K562 (cell line): ENCODE measurements around the gene OR13G1. TPM values are rescaled to one million over a fixed set of nuclear protein-coding genes. Genes with fewer than 3 reads are reported as not detected.
"Not testable (repeated sequence)": the region's sequence is repeated elsewhere in the genome, so short reads cannot be mapped to it uniquely, and the experiment has no call there.

Experiments
- ATAC-seq: fragments of 200-7000 bp; cut with Tn5 transposase; 3 replicates; pipeline ENCODE4 v1.9.1; 2020; ENCODE audit warnings: moderate library complexity
- BruUV-seq: library from RNA; stranded (reverse); fragments of 400-500 nt; replicated peaks from 2 replicates; lab custom pipeline; 2021; lab: Mats Ljungman, UMichigan
- CTCF ChIA-PET: fragments of 300-600 bp; formaldehyde crosslinking; extraction: SDS; loops from one replicate; lab custom pipeline; 2021; ENCODE audit warnings: low intra/inter-chr PET ratio; lab: Yijun Ruan, JAX
- POLR2A ChIA-PET: fragments of 300-600, 350-650 bp; sonication (Branson Sonifier 250); formaldehyde crosslinking; extraction: SDS; loops from one replicate; lab custom pipeline; 2021; ENCODE audit warnings: antibody characterized with exemption, inconsistent platforms; lab: Yijun Ruan, JAX
- DNase-seq, 4 experiments: peaks; one replicate each; pipeline versions ENCODE4 v3.0.0 to v3.0.0-alpha.2; 2011 to 2018; ENCODE audit warnings: low spot score in 3 of 4, mixed read lengths in 3 of 4; ENCODE audit errors: extremely low read depth in 1 of 4
- FAIRE-seq: peaks from 2 replicates; lab custom pipeline; 2011; peaks lifted over from hg19 to GRCh38; lab: Jason Lieb, UNC
- H2AFZ ChIP-seq: 2 replicates; pipeline ENCODE4 v1.6.0; 2011; ENCODE audit warnings: low read depth, low read length, control low read depth, inconsistent platforms
- H3K27ac ChIP-seq: fragments of 200-600 bp; 3 replicates; pipeline ENCODE4 v1.8.0; 2011; ENCODE audit warnings: low read depth, mild to moderate bottlenecking, control low read depth, inconsistent platforms, low read length, moderate library complexity, mixed read lengths; ENCODE audit errors: extremely low read depth
- H3K27me3 ChIP-seq, 2 experiments: fragments of 300-600 bp in 1 of 2; 2 replicates in 1 of 2; 3 replicates in 1 of 2; pipeline versions ENCODE4 v1.6.0 to v1.8.0; 2011; ENCODE audit warnings: inconsistent platforms in 2 of 2, low read length in 2 of 2, mild to moderate bottlenecking in 1 of 2, mixed read lengths in 1 of 2, moderate library complexity in 1 of 2; ENCODE audit not compliant: control insufficient read depth in 2 of 2, insufficient read depth in 2 of 2
- H3K36me3 ChIP-seq: fragments of 300-600 bp; 3 replicates; pipeline ENCODE4 v1.8.0; 2011; ENCODE audit warnings: mild to moderate bottlenecking, low read length, inconsistent platforms; ENCODE audit not compliant: control insufficient read depth, insufficient read depth
- H3K4me1 ChIP-seq, 2 experiments: fragments of 200-600 bp in 1 of 2; replicated peaks in 1 of 2; 2 replicates in 1 of 2; 3 replicates in 1 of 2; pipeline versions ENCODE4 v1.5.1 to v1.8.0; 2011; ENCODE audit warnings: inconsistent platforms in 2 of 2, low read length in 2 of 2, mild to moderate bottlenecking in 1 of 2, mixed read lengths in 1 of 2, moderate library complexity in 1 of 2; ENCODE audit not compliant: control insufficient read depth in 2 of 2, insufficient read depth in 2 of 2
- H3K4me2 ChIP-seq: 2 replicates; pipeline ENCODE4 v1.6.1; 2011; ENCODE audit warnings: low read length, control low read depth, inconsistent platforms, mixed read lengths; ENCODE audit not compliant: insufficient read depth
- H3K4me3 ChIP-seq: fragments of 200-600 bp; sonication (generic), shearing (Covaris generic); 2 replicates; pipeline ENCODE4 v1.5.1; 2016; ENCODE audit warnings: control low read depth, inconsistent platforms
- H3K79me2 ChIP-seq: fragments of 200-600 bp; 3 replicates; pipeline ENCODE4 v1.8.0; 2011; ENCODE audit warnings: low read length, inconsistent platforms; ENCODE audit not compliant: control insufficient read depth, insufficient read depth
- H3K9ac ChIP-seq, 2 experiments: 2 replicates each; pipeline versions ENCODE4 v1.6.0 to v1.6.1; 2011; ENCODE audit warnings: low read depth in 2 of 2, low read length in 2 of 2, control low read depth in 1 of 2, inconsistent platforms in 1 of 2, mild to moderate bottlenecking in 1 of 2, mixed read lengths in 1 of 2; ENCODE audit not compliant: insufficient read depth in 1 of 2
- H3K9me1 ChIP-seq: one replicate; pipeline ENCODE4 v1.6.0; 2011; ENCODE audit warnings: inconsistent platforms, mild to moderate bottlenecking, low read length, moderate library complexity; ENCODE audit not compliant: control insufficient read depth, insufficient read depth
- H3K9me3 ChIP-seq: replicated peaks from 2 replicates; pipeline ENCODE4 v1.5.1; 2011; ENCODE audit warnings: low read depth, low read length, inconsistent platforms; ENCODE audit not compliant: control insufficient read depth, insufficient read depth
- H4K20me1 ChIP-seq: replicated peaks from 2 replicates; pipeline ENCODE4 v1.6.1; 2011; ENCODE audit warnings: low read length, inconsistent platforms, mixed read lengths; ENCODE audit not compliant: control insufficient read depth, insufficient read depth
- ZNF274 ChIP-seq: IDR thresholded peaks from 2 replicates; pipeline ENCODE4 v1.6.1; 2011; ENCODE audit warnings: low read depth, mild to moderate bottlenecking, low read length, moderate library complexity, borderline replicate concordance
- WGBS: fragments of 100-300 bp; shearing (Covaris generic); methylation state at CpG from one replicate; pipeline ENCODE4 v1.1.6; 2016; ENCODE audit warnings: low coverage, mixed read lengths; ENCODE audit not compliant: insufficient coverage; ENCODE audit errors: missing lambda C conversion rate; 5-methylcytosine and 5-hydroxymethylcytosine counted together
- in situ Hi-C: fragments of 300-500 bp; cut with MboI; formaldehyde crosslinking; loops from 4 replicates; pipeline ENCODE4 v1.15.0; 2018; ENCODE audit warnings: inconsistent platforms, mixed read lengths
- intact Hi-C: fragments of 100-400 bp; cut with micrococcal nuclease; formaldehyde crosslinking; loops from 2 replicates; pipeline ENCODE4 v1.14.2; 2022
- polyA plus RNA-seq, 8 experiments: library from polyadenylated mRNA; depleted of rRNA in 4 of 8; stranded (reverse) in 5 of 8; unstranded in 3 of 8; fragments of >200 nt; fragmentation: Nextera tagmentation in 2 of 8; fragmentation: Illumina TruSeq in 1 of 8; extraction: Ambion mirVana in 2 of 8; extraction: Trizol in 1 of 8; gene quantifications; 2 replicates each; pipeline versions ENCODE4 v1.2.1 to v1.2.3, GENCODE V29; 2011 to 2014; ENCODE audit warnings: inconsistent platforms in 1 of 8, missing spikeins in 1 of 8
- total RNA-seq, 7 experiments: library from RNA; depleted of rRNA in 6 of 7; stranded (reverse); fragments of >200 nt in 6 of 7; fragmentation: Illumina TruSeq in 2 of 7; extraction: Trizol in 2 of 7; gene quantifications; 2 replicates each; pipeline versions ENCODE4 v1.2.1 to v1.2.3, GENCODE V29; 2011 to 2021; ENCODE audit warnings: low replicate concordance in 1 of 7

Gene OR13G1
- total and polyA plus RNA-seq, 9 of the 15 experiments (the other 6 are each of a cell fraction or from before 2014, with no cell fraction given): not detected

- intact Hi-C loops (no loop called here), in situ Hi-C loops (no loop called here)
- ChIA-PET CTCF (no interaction called here), POLR2A (no interaction called here)
- Histone ChIP-seq H3K4me3 (no peak overlapping the region), H3K9ac (no peak overlapping the region), H3K4me2 (no peak overlapping the region), H2AFZ (no peak overlapping the region), H3K27me3 (no peaks in the 10 kb centered on the region), H3K4me1 (no peaks in the 10 kb centered on the region), H3K9me1 (no peaks in the 10 kb centered on the region), H4K20me1 (no peaks in the 10 kb centered on the region), H3K27ac (no peak overlapping the region), H3K36me3 (no peaks in the 10 kb centered on the region), H3K79me2 (no peaks in the 10 kb centered on the region), H3K9me3 (peaks cover 7% of the 10 kb centered on the region; the same call in 1 of the 2 replicates)
- 1% methylated on average over 7 of the region's 7 CpGs for WGBS
- no peak for TF ChIP-seq ZNF274
- FAIRE-seq (no peak), ATAC-seq (no peak), DNase-seq (no peak)
- no TSS peak for BruUV-seq
These were observed 34.2 kb upstream of the OR13G1 start for GRCh38 chr1:247713753-247714152.

GRCh38 chr1:247710681-247711080, 31.1 kb upstream of the OR13G1 start:
- FAIRE-seq, BruUV-seq, H3K4me1 ChIP-seq, ATAC-seq, H3K9ac ChIP-seq, H3K36me3 ChIP-seq, DNase-seq, H3K9me3 ChIP-seq, intact Hi-C loops, H3K27me3 ChIP-seq, H4K20me1 ChIP-seq, POLR2A ChIA-PET, H2AFZ ChIP-seq, in situ Hi-C loops, H3K4me2 ChIP-seq, H3K4me3 ChIP-seq, H3K9me1 ChIP-seq, H3K79me2 ChIP-seq, H3K27ac ChIP-seq: not testable (repeated sequence)
- 2% methylated on average over 5 of the region's 8 CpGs for WGBS
- CTCF ChIA-PET: interaction anchor here (0.7 kb wide), 1 partner anchor 70 kb away, joined by 3 read pairs; no protein-coding TSS in a partner anchor
